K562 (cell line): Measurements from ENCODE around the gene MVD. TPM values are rescaled to one million over a fixed set of nuclear protein-coding genes. Genes with fewer than 3 reads are reported as not detected.

ENCODE experiments used
- ATAC-seq: fragments of 200-7000 bp; cut with Tn5 transposase; 3 replicates; pipeline ENCODE4 v1.9.1; 2020; ENCODE audit warnings: moderate library complexity
- BruUV-seq: library from RNA; stranded (reverse); fragments of 400-500 nt; replicated peaks from 2 replicates; lab custom pipeline; 2021; lab: Mats Ljungman, UMichigan
- CTCF ChIA-PET: fragments of 300-600 bp; formaldehyde crosslinking; extraction: SDS; loops from one replicate; lab custom pipeline; 2021; ENCODE audit warnings: low intra/inter-chr PET ratio; lab: Yijun Ruan, JAX
- POLR2A ChIA-PET: fragments of 300-600, 350-650 bp; sonication (Branson Sonifier 250); formaldehyde crosslinking; extraction: SDS; loops from one replicate; lab custom pipeline; 2021; ENCODE audit warnings: antibody characterized with exemption, inconsistent platforms; lab: Yijun Ruan, JAX
- DNase-seq, 4 experiments: peaks; one replicate each; pipeline versions ENCODE4 v3.0.0 to v3.0.0-alpha.2; 2011 to 2018; ENCODE audit warnings: low spot score in 3 of 4, mixed read lengths in 3 of 4; ENCODE audit errors: extremely low read depth in 1 of 4
- FAIRE-seq: peaks from 2 replicates; lab custom pipeline; 2011; peaks lifted over from hg19 to GRCh38; lab: Jason Lieb, UNC
- H2AFZ ChIP-seq: 2 replicates; pipeline ENCODE4 v1.6.0; 2011; ENCODE audit warnings: low read depth, low read length, control low read depth, inconsistent platforms
- H3K27ac ChIP-seq: fragments of 200-600 bp; 3 replicates; pipeline ENCODE4 v1.8.0; 2011; ENCODE audit warnings: low read depth, mild to moderate bottlenecking, control low read depth, inconsistent platforms, low read length, moderate library complexity, mixed read lengths; ENCODE audit errors: extremely low read depth
- H3K27me3 ChIP-seq, 2 experiments: fragments of 300-600 bp in 1 of 2; 2 replicates in 1 of 2; 3 replicates in 1 of 2; pipeline versions ENCODE4 v1.6.0 to v1.8.0; 2011; ENCODE audit warnings: inconsistent platforms in 2 of 2, low read length in 2 of 2, mild to moderate bottlenecking in 1 of 2, mixed read lengths in 1 of 2, moderate library complexity in 1 of 2; ENCODE audit not compliant: control insufficient read depth in 2 of 2, insufficient read depth in 2 of 2
- H3K36me3 ChIP-seq: fragments of 300-600 bp; 3 replicates; pipeline ENCODE4 v1.8.0; 2011; ENCODE audit warnings: mild to moderate bottlenecking, low read length, inconsistent platforms; ENCODE audit not compliant: control insufficient read depth, insufficient read depth
- H3K4me1 ChIP-seq, 2 experiments: fragments of 200-600 bp in 1 of 2; replicated peaks in 1 of 2; 2 replicates in 1 of 2; 3 replicates in 1 of 2; pipeline versions ENCODE4 v1.5.1 to v1.8.0; 2011; ENCODE audit warnings: inconsistent platforms in 2 of 2, low read length in 2 of 2, mild to moderate bottlenecking in 1 of 2, mixed read lengths in 1 of 2, moderate library complexity in 1 of 2; ENCODE audit not compliant: control insufficient read depth in 2 of 2, insufficient read depth in 2 of 2
- H3K4me2 ChIP-seq: 2 replicates; pipeline ENCODE4 v1.6.1; 2011; ENCODE audit warnings: low read length, control low read depth, inconsistent platforms, mixed read lengths; ENCODE audit not compliant: insufficient read depth
- H3K4me3 ChIP-seq: fragments of 200-600 bp; sonication (generic), shearing (Covaris generic); 2 replicates; pipeline ENCODE4 v1.5.1; 2016; ENCODE audit warnings: control low read depth, inconsistent platforms
- H3K79me2 ChIP-seq: fragments of 200-600 bp; 3 replicates; pipeline ENCODE4 v1.8.0; 2011; ENCODE audit warnings: low read length, inconsistent platforms; ENCODE audit not compliant: control insufficient read depth, insufficient read depth
- H3K9ac ChIP-seq, 2 experiments: 2 replicates each; pipeline versions ENCODE4 v1.6.0 to v1.6.1; 2011; ENCODE audit warnings: low read depth in 2 of 2, low read length in 2 of 2, control low read depth in 1 of 2, inconsistent platforms in 1 of 2, mild to moderate bottlenecking in 1 of 2, mixed read lengths in 1 of 2; ENCODE audit not compliant: insufficient read depth in 1 of 2
- H3K9me1 ChIP-seq: one replicate; pipeline ENCODE4 v1.6.0; 2011; ENCODE audit warnings: inconsistent platforms, mild to moderate bottlenecking, low read length, moderate library complexity; ENCODE audit not compliant: control insufficient read depth, insufficient read depth
- H3K9me3 ChIP-seq: replicated peaks from 2 replicates; pipeline ENCODE4 v1.5.1; 2011; ENCODE audit warnings: low read depth, low read length, inconsistent platforms; ENCODE audit not compliant: control insufficient read depth, insufficient read depth
- H4K20me1 ChIP-seq: replicated peaks from 2 replicates; pipeline ENCODE4 v1.6.1; 2011; ENCODE audit warnings: low read length, inconsistent platforms, mixed read lengths; ENCODE audit not compliant: control insufficient read depth, insufficient read depth
- ATF2 ChIP-seq: sonication (generic); formaldehyde crosslinking; IDR thresholded peaks from 2 replicates; pipeline ENCODE4 v1.8.1; 2022; ENCODE audit warnings: missing genetic modification reagents
- ATF3 ChIP-seq, 2 experiments: fragments of 450-650 bp in 1 of 2; sonication (generic) in 1 of 2; formaldehyde crosslinking in 1 of 2; IDR thresholded peaks in 1 of 2; conservative IDR thresholded peaks in 1 of 2; 2 replicates each; pipeline versions ENCODE4 v1.6.1 to v1.8.1; 2016 to 2023; ENCODE audit warnings: mild to moderate bottlenecking in 2 of 2, moderate library complexity in 2 of 2, inconsistent platforms in 1 of 2, missing genetic modification reagents in 1 of 2
- ZC3H4 ChIP-seq: sonication (generic); formaldehyde crosslinking; IDR thresholded peaks from 2 replicates; pipeline ENCODE4 v1.9.0; 2021; ENCODE audit warnings: missing genetic modification reagents, borderline replicate concordance
- WGBS: fragments of 100-300 bp; shearing (Covaris generic); methylation state at CpG from one replicate; pipeline ENCODE4 v1.1.6; 2016; ENCODE audit warnings: low coverage, mixed read lengths; ENCODE audit not compliant: insufficient coverage; ENCODE audit errors: missing lambda C conversion rate; 5-methylcytosine and 5-hydroxymethylcytosine counted together
- in situ Hi-C: fragments of 300-500 bp; cut with MboI; formaldehyde crosslinking; loops from 4 replicates; pipeline ENCODE4 v1.15.0; 2018; ENCODE audit warnings: inconsistent platforms, mixed read lengths
- intact Hi-C: fragments of 100-400 bp; cut with micrococcal nuclease; formaldehyde crosslinking; loops from 2 replicates; pipeline ENCODE4 v1.14.2; 2022
- polyA plus RNA-seq, 8 experiments: library from polyadenylated mRNA; depleted of rRNA in 4 of 8; stranded (reverse) in 5 of 8; unstranded in 3 of 8; fragments of >200 nt; fragmentation: Nextera tagmentation in 2 of 8; fragmentation: Illumina TruSeq in 1 of 8; extraction: Ambion mirVana in 2 of 8; extraction: Trizol in 1 of 8; gene quantifications; 2 replicates each; pipeline versions ENCODE4 v1.2.1 to v1.2.3, GENCODE V29; 2011 to 2014; ENCODE audit warnings: inconsistent platforms in 1 of 8, missing spikeins in 1 of 8
- total RNA-seq, 7 experiments: library from RNA; depleted of rRNA in 6 of 7; stranded (reverse); fragments of >200 nt in 6 of 7; fragmentation: Illumina TruSeq in 2 of 7; extraction: Trizol in 2 of 7; gene quantifications; 2 replicates each; pipeline versions ENCODE4 v1.2.1 to v1.2.3, GENCODE V29; 2011 to 2021; ENCODE audit warnings: low replicate concordance in 1 of 7

Gene MVD
- total and polyA plus RNA-seq, 9 of the 15 experiments (the other 6 are each of a cell fraction or from before 2014, with no cell fraction given): 12.2 to 141 (median 45.3) TPM

- no TSS peak for BruUV-seq
- DNase-seq (no peak), ATAC-seq (no peak), FAIRE-seq (peak; percentile 59)
- Histone ChIP-seq H2AFZ (no peak overlapping the region), H3K9me1 (peaks cover 9% of the 10 kb centered on the region), H3K79me2 (peaks cover 47% of the 10 kb centered on the region), H3K9me3 (no peaks in the 10 kb centered on the region), H3K27me3 (no peaks in the 10 kb centered on the region), H3K27ac (no peak overlapping the region), H3K4me1 (peaks cover 24 to 53% of the 10 kb centered on the region in 2 experiments; a peak in 4 of 5 replicates), H3K4me2 (no peak overlapping the region), H3K4me3 (no peak overlapping the region), H4K20me1 (peaks cover 12% of the 10 kb centered on the region; the same call in 1 of the 2 replicates), H3K36me3 (peaks cover 86% of the 10 kb centered on the region), H3K9ac (no peak overlapping the region)
- intact Hi-C loops: no loop called here
- POLR2A ChIA-PET: interaction anchor here (0.5 to 1.3 kb wide), 6 partner anchors 9 to 523 kb away, joined by 3 to 5 read pairs (median 4); partner anchors contain the start of gene IL17C
- CTCF ChIA-PET: no interaction called here
- in situ Hi-C loops: no loop called here
- WGBS: 93% methylated on average over 14 of the region's 14 CpGs
- TF ChIP-seq ATF2 (CRISPR knock-in tag): no peak
- 0 out of 2 replicates have a peak, but pooled peaks have one; percentile 26 for TF ChIP-seq ZC3H4
- TF ChIP-seq ATF3 (IDR thresholded peaks at IDR 0.05): no peak
- TF ChIP-seq ATF3 (CRISPR knock-in tag; conservative IDR thresholded peaks at IDR 0.05): no peak
These were observed 42.8 kb downstream of the MVD start for GRCh38 chr16:88619859-88620815.
